ENCODE measurements around the gene GIMAP1.

The GIMAP1 gene

DNA sequence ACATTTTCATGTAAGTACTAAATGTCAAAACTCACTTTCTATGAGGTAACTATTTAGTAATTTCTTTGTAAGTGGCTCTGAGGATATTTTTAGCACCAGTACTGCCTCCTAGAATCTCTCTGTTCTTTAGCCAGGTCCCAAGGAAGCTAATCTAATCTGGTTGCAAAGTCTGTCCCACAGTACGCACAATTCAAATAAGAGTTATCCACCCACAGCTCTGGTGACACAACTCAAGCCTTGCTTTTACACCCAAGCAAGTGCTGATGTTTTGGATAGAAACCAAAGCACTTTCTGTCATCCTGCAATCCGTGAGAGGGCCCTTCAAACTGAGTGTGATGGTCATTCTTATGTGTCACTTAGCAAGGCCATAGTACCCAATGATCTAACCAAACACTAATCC is 35.3 kb downstream of the GIMAP1 start:
- no peak for DNase-seq

DNA sequence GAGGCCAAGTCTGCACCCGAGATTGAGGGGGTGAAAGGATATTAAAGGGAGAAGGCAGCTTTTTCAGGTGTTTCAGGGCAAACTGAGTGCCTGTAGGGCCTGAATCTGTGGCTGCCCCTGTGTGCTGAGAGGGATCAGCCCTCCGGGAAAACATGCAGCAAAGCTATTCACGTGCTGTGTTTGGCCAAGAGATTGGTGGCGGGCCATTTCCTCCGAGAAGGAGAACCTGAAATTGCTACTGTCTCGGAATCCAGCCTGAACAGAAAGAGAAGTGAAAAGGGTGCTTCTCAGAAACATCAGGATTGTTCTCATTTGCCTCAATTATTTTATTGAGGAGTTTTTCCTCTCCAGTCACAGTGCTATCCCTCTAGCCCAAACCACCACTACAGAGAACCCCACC is 36.8 kb downstream of the GIMAP1 start:
- DNase-seq = no peak

DNA sequence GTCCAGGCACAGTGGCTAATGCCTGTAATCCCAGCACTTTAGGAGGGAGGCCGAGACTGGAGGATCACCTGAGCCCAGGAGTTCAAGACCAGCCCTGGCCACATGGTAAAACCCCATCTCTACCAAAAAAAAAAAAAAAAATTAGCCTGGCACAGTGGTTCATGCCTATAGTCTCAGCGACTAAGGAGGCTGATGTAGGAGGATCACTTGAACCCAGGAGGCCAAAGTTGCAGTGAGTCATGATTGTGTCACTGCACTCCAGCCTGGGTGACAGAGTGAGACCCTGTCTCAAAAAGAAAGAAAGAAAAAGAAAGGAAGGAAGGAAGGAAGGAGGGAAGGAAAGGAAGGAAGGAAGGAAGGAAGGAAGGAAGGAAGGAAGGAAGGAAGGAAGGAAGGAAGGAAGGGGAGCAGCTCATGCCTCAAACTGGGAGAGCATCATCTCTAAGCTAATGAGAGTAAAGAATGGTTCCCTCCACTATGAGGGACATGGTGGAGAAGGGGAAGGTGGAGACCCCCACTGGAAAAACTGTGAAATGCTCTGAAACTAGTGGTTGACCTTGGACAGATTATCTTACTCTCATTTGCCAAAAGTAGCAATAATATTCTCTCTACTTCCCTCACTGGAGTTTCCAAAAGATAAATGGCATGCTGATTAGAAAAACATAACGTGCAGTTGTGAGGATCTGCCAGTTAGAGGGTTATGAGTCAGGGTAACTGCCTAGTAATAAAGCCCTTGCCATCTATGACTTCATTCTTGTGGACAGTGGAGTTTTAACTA is 37.6 kb downstream of the GIMAP1 start:
- no peak for DNase-seq

DNA sequence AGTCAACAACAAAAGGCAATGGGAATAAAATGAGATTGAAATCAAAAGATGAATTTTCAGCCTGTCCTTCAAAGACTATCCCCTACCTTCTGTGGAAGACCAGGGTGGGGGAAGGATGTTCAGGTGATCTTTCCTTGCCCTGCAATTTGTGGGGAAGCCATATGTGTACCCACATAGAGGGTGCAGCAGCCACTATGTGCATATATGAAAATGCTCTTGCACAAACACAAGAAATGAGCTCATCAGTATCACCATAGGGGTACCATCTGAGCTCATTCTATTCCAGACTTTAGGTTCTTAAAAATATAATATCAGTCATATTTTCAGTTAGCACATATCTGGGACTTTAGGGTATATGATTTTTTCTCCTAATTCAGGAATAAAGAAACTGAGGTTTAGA is 38.5 kb downstream of the GIMAP1 start:
- DNase-seq = no peak

DNA sequence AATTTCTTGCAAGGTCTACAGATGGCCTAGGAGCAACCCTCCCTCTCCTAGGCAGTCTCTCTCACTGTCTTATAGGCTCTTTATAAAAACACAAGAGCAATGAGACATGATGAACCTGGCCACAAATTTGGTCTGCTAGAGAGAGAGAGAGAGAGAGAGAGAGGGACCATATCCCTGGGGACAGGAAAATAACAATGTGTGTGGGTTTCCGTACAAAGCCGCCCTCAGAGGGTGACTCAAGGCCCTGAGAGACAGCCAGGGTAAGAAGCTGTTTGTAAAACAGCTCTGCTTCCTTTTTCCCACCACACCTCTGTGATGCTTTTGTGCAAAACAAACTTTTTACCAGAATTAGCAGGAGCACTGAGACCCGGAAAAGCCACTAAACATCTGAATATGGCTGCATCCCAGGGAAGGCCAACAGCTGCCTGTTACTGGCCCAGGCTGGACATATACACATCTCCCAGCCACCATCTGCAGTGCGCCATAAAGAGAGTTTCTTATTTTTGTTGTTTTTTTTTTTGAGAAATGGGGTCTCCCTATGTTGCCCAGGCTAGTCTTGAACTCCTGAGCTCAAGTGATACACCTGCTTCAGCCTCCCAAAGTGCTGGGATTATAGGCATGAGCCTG is 39.2 kb downstream of the GIMAP1 start:
- DNase-seq = peak; percentile 64

DNA sequence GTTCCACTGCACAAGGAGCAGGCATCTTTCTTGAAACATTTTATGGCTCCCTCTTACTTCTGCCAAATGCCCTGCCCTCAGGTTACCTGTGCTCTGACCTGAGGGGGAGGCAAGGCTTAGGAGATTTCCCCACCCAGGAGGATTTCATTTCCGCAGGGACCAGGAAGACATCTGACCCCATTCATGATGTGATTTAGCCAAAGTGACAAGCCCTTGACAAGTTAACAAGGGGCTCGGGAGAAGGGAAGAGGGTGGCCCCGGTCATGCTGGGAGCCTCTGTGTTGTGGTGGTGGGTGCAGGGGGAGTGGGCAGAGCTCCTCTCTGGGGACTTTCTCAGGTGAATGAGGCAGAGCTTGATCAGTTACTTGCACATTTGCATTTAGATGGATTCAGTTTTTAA is 39.8 kb downstream of the GIMAP1 start:
- no peak for DNase-seq

DNA sequence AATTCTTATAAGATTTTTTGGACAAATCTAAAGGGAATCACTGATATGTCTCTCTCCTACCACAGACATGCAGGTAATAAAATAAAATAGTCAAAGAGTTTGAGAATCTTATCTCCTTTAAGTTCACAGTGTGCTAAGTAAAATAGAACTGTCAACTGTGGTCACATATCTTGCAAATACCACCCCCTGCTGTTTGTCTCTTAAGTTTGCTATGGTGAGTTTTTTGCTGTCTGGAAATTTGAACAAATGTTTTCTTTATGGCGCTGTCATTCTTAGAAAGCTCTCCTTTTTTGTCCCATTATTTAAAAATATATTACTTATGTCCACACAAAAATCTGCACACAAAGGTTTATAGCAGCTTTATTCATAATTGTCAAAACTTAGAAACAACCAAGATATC is 40.4 kb downstream of the GIMAP1 start:
- no peak for DNase-seq

DNA sequence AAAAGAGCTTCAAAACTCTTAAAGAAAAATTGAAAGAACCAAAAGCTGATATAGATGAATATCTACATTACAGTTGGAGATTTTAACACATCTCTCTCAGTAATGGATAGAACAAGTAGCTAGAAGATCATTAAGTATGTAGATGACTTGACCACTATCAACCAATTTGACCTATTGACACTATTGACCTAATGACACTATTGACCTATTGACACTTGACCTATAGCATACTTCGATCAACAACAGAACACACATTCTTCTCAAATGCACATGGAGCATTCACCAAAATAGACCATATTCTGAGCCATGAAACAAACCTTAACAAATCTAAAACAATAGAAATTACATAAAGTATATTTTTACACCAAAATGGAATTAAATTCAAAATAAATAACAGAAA is 43.1 kb downstream of the GIMAP1 start:
- DNase-seq = no peak

DNA sequence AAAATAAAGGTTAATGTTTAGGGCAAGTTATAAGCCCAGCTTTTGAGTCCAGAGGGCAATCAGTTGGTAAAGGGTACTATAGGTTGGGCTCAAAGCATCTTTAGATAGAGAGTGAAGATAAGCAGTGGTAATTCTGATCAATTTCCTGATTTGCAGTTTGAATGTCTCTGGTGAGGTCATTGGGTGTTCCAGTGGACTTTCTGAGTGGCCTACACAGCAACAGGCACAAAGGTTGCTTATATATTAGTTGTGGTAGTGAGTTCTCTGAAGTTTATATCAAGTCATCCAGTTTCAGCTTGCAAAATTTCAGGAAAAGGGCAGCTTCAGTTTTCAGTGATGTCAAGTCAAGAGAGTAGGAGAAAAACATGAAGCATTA is 49.9 kb downstream of the GIMAP1 start:
- no peak for DNase-seq

DNA sequence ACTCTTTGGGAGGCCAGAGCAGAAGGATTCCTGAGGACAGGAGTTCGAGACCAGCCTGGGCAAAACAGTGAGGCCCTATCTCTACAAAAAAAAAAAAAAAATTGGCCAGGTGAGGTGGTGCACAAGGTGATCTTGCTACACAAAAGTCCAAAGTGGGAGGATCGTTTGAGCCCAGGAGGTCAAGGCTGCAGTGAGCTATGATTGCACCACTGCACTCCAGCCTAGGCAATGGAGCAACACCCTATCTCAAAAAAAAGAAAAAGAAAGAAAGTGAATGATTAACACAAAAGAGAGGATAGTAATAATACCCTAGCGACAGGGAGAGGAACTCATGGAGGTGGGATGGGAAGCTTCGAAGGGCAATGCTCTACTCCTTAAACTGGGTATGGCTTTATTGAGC is 53.4 kb downstream of the GIMAP1 start:
- DNase-seq = no peak
